ENCODE measurements around the gene ADGRL3.

The ADGRL3 gene

DNA sequence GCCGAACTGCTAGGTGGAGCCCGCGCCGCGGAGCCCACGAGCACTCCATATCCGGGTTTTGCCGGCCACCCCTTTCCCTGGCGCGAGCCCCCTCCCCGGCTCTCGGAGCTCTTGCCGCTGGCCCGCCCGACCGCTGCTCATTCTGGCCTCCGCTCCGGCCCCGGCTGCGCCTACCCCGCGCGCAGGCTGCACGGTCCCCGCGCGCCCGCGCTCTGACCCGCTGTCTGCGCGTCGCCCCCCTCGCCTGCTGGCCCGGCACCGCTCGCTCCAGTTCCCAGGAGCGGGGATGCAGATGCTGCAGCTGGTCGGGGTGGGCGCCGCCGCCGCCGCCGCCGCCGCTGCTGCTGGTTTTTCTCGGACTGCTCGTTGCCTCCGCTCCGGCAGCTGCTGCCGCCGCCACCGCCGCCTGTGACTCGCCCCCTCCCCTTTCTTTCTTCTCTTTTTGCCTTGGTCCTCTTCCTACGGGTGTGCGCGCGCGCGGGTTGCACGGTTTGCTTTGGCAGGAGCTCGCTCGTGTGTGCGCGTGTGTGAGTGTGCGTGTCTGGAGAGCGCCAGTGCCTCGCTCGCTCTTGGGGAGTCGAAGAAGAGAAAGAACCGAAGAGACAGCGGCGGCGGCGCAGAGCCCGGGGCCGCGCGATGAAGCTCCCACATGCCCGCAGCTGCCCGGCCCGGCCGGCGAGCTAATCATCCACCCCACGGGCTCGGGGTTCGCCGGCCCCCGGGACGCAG lies at the start of gene ADGRL3:
Gene ADGRL3, plus strand, starts transcription at position 140 of the 729 bp plus-strand sequence.
- FAIRE-seq: no peak

GRCh38 chr4:61152433-61152832 lies 47.7 kb upstream of the ADGRL3 start:
- FAIRE-seq: no peak

- FAIRE-seq: no peak
These were observed 39.6 kb upstream of the ADGRL3 start for GRCh38 chr4:61160478-61160877.

DNA sequence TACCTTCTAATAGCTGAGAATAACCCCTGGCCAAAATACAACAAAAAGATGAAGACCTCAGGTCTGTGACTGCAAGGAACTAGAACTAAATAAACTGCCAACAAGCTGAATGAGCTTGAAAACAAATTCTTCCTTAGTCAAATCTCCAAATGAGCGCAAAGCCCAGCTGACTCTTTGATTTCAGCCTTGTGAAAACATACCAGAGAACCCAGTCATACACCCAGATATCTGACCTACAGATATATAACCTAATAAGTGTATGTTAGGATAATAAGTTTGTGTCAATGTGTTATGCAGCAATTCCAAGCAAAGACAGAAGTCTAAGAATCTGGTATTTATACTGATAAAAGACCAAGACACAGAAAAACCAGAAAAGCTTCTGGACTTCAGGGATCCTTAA lies 38.0 kb upstream of the ADGRL3 start:
- no peak for FAIRE-seq

GRCh38 chr4:61173799-61174198 lies 26.3 kb upstream of the ADGRL3 start:
- FAIRE-seq: no peak

DNA sequence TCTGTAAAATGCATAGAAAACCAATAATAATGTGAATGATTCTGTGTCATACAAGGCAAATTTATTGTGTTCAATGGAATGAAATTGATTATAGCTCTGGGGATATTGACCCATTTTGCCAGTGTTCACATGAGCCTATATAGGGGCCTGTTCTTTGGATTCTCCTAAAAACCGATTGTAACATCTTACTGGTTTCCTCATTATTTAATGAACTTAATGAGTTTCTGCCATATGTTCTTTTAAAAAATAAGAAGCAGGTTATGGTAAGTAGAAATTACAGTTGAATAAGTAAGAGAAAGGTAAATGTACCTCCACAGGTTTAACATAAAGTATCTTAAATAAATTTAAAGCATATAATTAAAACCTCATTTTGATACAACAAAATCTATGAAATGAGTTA lies 24.6 kb upstream of the ADGRL3 start:
- no peak for FAIRE-seq

GRCh38 chr4:61177367-61177766 lies 22.8 kb upstream of the ADGRL3 start:
- no peak for FAIRE-seq

DNA sequence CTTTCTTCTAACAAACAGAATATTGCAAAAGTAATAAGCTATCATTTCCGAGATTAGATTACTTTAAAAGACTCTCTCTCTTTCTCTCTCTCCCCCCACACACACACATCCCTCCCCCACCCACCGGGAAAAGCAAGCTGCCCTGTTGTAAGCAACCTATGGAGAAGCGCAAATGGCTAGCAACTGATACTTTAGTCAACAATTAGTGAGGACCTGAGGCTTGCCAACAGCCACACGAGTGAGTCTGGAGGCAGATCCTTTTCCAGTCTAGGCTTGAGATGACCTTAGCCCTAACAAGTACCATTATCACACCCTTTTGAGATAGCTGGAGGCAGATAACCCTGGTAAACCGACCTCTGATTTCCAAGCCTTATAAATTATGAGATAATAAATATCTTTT lies 19.7 kb upstream of the ADGRL3 start:
- no peak for FAIRE-seq

DNA sequence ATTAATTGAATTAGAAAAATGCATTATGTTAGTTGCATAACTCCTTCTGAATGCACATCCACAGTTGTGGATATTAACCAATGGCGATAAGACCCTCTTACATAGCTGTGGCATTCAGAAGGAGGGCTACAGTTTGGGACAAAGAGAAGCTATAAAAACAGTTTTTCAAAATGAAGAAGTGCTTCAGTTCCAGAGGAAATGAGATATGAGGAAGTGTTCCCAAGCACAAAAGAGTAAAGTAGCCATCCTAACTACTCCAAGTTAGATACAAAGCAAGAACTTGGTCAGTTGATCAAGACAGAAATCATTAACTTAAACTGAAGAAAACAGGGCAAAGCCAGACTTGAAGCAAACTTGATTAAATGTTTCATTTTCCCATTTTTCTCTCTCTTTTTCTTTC lies 17.2 kb upstream of the ADGRL3 start:
- no peak for FAIRE-seq

GRCh38 chr4:61185288-61185687 lies 14.8 kb upstream of the ADGRL3 start:
- no peak for FAIRE-seq

DNA sequence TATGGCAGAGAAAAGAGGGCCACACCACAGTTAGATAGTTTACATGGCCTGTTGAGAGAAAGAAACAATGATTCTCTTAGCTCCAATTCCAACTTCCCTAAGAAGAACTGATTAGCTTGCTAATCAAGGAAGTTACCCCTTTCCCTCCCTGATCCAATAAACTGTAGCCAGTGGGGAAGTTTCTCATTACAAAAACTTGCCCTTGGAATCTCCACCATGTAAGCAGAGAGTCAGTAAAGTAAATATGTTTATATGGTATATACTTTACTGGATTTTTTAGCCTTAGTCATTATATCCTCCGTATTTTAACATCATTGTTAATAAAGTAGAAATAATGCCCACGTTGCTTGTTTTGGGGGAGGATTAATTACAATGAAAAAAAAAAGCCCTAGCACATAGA lies 7.7 kb upstream of the ADGRL3 start:
- no peak for FAIRE-seq

GRCh38 chr4:61193863-61194262 lies 6.3 kb upstream of the ADGRL3 start:
- FAIRE-seq: no peak

- FAIRE-seq: no peak
These were observed 5.6 kb upstream of the ADGRL3 start for GRCh38 chr4:61194571-61194970.

DNA sequence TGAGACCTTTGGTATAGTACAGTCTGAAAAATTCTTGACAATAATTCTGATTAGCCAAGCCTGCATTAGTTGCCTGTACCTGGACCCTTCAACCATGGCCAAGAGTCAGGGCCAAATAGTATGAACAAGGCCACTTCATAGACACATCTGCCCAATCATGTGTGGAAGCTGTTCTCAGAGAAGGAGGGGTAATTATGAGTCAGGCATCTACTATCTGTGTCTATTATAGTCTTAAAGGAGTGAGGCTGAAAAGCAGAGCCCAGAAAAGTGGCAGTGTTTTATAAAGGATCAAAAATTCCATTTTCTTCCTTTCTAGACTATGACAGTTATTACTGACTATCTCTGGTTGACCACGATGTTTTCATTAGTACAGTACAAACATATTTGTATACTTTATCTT lies 5.0 kb upstream of the ADGRL3 start:
- no peak for FAIRE-seq

DNA sequence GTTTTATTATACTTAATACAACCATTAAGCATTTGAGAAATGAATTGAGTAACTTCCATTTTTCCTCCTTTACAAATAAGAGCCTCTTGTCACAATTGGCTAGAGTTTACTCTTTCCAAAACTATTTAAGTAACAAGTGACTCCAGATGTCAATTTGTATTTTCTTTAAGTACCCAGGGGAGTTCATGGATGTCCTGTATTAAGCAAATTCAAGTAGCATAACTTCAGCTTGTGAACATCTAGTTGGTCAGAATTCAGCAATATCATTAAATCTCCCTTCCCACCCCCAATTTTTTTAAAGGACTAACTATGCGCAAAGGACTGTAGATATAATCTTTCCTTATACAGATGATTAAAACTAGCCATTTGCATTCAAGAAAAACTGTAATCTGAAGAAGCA lies 1.4 kb upstream of the ADGRL3 start:
- no peak for FAIRE-seq

GRCh38 chr4:61199873-61200186 lies 296 bp upstream of the ADGRL3 start:
- no peak for FAIRE-seq

DNA sequence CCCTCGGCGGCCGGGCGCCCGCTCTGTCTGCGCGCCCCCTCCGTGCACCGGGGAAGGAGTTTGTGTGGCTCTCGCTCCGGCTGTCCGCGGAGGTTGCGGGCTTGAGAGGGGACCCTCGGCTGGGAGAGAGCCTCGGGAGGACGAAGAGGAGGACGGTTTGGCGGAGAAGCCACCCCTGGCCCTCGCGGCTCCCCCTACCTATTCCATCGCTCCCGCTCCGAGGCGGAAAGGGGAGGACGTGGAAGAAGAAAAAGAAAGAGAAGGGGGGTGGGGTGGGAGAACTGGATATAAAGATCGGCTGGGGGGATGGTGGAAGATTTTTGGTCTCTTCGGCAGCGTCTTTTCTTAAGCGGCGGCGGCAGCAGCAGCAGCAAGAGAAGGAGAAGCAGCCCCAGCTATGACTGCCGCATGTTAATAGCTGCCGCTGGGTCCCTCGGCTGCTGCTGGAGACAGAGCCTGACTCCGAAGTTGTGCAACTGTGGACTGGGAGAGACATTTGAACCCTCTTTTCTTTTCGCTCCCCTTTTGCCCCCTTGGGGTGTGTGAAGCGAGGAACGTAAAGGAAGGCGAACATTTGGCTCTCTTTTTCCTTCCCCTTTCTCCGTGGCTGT lies 895 bp downstream of the ADGRL3 start:
- no peak for FAIRE-seq

DNA sequence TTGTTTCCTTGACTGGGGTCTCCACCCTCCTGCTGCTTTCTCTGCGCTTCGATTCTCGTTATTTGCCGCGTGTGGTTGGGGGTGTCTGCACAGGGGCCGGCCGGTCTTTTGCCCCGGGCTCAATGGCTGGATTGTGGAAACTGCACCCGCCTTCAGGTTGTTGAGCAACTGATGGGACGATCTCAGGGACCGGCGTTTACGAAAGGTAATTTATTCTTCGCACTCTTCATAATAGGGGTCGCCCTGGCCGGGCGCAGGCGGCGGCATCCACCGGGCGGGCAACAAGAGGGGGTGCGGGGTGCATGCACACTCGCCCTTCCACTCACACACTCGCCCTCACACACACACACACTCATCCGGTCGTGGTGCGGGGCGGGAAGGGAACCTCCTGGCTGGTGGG lies 1.4 kb downstream of the ADGRL3 start:
- no peak for FAIRE-seq

DNA sequence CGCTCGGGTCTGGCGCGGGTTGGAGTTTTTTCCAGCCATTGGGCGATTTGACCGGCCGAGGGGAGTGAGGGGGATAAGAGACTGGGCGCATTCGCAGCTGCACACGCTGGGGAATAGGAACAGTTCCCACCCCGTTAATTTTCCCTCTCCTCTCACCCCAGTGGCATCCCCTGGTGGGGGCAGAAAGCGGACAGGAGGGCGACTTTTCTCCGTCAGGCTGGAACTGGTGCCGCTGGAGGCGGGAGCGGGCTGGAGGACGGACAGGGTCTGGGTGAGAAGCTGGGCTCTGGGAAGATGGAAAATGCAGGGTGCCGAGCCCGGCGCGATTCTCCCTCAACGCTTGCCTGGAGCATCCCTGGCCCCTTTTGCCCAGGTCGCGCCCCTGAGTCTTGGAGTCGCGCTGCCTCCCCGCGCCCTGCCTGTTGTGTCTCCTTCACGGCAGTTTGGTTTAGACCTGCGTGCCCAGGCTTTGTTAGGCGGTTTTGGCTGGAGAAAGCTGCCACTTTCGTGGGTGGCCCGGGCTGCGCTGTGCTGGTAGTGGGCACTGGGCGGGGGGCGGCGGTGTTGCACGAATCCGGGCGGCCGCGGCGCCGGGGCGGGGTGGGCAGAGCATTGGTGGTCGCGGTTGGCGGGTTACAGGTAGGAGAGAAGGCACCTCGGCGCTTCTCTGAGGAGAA lies 2.0 kb downstream of the ADGRL3 start:
- FAIRE-seq: no peak

GRCh38 chr4:61202638-61203435 lies 2.7 kb downstream of the ADGRL3 start:
- no peak for FAIRE-seq

- FAIRE-seq: no peak
These were observed 3.3 kb downstream of the ADGRL3 start for GRCh38 chr4:61203436-61203790.

DNA sequence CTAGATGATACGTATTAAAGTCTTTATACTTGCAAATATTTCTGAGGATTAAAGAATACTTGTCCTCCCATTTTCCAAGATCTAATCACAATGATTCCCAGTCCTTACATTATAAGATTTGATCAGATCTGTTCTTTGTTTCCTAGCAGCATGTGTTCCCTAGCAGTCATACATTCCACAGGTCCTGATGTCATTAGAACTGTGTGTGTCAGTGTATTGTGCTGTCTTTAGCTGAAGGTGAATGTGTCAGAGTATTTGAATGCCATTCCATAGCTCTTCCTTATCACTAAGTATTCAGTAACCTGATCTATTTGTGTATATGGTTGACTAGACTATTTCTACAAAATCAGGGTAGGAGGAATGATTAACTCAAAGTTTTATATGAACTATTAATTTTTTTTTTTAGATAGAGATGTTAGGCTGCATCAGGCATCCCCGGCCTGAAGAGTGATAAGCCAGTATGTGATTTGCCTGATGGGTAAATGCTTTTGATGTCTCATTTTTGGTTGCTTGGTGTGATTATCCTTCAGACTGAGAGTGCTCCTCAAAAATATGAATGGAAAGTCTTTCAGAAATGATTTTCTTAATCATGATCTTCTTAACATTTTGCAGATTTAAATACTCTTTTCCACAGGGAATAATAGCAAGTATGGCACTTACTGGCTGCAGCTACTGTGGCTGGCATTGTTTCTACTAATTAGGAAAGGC lies 4.4 kb downstream of the ADGRL3 start:
- no peak for FAIRE-seq

- no peak for FAIRE-seq
These were observed 4.9 kb downstream of the ADGRL3 start for GRCh38 chr4:61205066-61205465.

All from TTC549 (cell line).